Hematopoietic multipotent progenitor cell treated with erythropoietin and hydrocortisone succinate and interleukin-3 and kit ligand, for 6 days (in vitro differentiated cells): ENCODE results near the gene FAM131A.

ENCODE experiments used
- DNase-seq: peaks from one replicate; pipeline ENCODE4 v3.0.0-alpha.2; 2015

Gene FAM131A

GRCh38 chr3:184343200-184343876, 5.9 kb downstream of the FAM131A start:
- no peak for DNase-seq

GRCh38 chr3:184344579-184345316, 7.3 kb downstream of the FAM131A start:
- no peak for DNase-seq

GRCh38 chr3:184345317-184346144, 8.1 kb downstream of the FAM131A start:
- peak; percentile 97 for DNase-seq

DNA sequence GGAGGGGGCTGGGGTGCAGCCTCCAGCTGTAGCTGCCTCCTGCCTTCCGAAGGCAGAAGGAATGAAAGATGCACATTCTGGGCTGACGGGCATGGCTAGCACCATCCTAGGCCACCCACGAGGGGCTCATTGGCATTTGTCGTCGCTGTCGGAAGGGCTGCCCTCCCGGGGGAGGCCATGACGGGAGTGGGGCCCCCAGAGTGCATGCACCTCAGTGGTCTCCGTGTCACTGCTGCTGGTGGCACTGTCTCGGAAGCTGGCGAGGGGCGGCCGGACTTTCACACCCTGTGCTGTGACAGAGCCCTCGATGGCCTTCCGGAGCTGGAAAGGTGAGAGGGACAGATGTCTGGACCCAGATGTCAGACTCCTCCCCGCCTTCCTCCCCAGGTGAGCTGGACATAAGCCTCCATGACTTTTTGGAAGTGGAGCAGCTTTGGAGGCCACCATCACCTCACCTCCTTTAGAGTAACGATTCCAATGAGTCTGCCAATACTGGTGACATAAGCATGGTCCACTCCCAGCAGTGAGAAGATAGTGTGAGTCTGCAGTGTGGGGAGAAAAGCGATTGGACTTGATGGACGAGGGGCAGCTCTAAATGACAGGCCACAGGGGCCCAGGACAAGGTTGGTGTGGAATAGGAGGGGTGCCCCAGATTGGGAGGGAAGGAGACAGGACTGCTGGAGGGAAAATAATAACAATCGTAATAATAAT, 9.2 kb downstream of the FAM131A start:
- no peak for DNase-seq

GRCh38 chr3:184347321-184348056, 10.1 kb downstream of the FAM131A start:
- peak; percentile 88 for DNase-seq

- no peak for DNase-seq
These were observed 10.6 kb downstream of the FAM131A start for GRCh38 chr3:184348057-184348382.

- DNase-seq, result no peak
These were observed 12.4 kb downstream of the FAM131A start for GRCh38 chr3:184349563-184350470.

GRCh38 chr3:184350618-184351017, 13.2 kb downstream of the FAM131A start:
- no peak for DNase-seq

DNA sequence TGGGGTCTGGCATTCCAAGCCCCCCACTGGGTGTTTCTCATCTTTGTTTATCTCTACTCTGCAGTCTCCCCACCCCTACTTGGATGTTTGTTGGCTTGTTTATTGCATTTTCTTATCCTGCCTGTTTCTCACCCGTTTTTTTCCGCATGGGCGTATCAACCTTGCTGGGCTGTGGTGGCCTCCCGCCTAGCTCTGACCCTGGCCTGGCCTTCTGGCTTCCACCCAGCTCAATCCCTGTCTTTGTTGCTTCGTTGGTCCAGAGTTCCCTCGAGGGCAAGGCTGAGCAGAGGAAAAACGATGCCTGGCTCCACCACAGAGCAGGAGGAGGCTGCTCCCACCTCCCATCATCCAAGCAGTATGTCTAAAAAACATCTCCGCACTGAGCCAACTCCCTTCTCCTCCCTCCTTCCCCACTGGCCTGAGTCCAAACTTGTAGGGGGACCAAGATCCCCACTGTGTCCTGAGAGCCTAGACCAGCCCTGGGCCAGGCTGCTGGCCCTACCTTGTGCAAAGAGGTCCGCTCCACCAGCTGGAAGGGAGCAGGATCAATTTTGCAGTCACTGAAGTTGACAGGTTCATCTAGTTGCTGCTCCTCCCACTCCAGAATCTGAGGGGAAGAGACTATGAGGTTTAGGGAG, 14.2 kb downstream of the FAM131A start:
- peak; percentile 37 for DNase-seq

- DNase-seq, result no peak
These were observed 14.9 kb downstream of the FAM131A start for GRCh38 chr3:184352149-184352785.

DNA sequence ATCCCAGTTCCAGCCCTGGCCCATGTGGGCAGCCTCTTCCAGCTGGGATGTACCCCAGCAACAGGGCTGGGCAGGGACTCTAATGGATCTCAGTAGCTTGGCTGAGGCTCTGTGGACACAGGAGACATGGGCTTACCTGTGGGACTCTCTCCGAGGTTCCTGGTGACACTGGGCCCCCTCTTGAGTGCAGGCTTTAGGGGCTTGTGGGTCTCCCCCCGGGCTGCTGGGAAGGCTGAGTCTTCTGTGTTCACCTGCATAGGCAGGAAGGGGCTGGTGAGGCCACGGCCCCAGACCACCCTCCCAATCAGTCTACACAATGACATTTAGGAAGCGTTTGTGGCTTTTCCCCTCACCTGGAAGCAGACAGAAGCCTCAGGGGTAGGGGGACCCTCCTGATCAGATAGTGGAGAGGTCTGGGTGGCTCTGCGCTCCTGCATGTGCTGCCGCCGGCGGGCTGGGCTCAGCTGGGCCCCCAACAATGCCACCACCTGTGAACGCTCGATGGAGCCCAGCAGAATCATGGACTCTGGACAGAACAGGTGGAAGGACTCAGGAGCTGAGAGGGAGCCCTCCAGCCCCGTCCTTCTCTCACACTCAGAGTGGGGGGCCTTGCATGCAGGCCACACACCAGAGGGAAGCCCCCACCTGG, 15.6 kb downstream of the FAM131A start:
- DNase-seq, result no peak

DNA sequence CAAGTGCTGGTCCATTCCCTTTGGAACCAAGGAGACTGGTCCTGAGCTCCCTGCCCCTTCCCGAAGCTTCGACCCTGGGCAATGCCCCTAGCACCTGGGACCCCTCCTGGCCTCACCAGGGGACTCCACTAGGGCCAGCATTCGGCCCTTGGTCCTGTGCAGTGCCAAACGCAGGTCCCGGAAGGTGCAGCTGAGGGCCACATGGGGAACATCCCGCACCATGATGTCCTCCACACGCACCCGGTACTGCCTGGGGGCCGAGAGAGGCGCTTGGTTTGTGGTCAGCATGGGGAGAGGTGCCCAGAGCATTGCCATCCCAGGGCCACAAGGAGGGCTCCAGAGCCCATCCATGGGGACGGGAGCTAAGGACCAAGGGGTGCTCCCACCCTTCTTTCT, 16.1 kb downstream of the FAM131A start:
- DNase-seq, result no peak

GRCh38 chr3:184354121-184354728, 16.8 kb downstream of the FAM131A start:
- peak; percentile 73 for DNase-seq

GRCh38 chr3:184354754-184355153, 17.4 kb downstream of the FAM131A start:
- no peak for DNase-seq

DNA sequence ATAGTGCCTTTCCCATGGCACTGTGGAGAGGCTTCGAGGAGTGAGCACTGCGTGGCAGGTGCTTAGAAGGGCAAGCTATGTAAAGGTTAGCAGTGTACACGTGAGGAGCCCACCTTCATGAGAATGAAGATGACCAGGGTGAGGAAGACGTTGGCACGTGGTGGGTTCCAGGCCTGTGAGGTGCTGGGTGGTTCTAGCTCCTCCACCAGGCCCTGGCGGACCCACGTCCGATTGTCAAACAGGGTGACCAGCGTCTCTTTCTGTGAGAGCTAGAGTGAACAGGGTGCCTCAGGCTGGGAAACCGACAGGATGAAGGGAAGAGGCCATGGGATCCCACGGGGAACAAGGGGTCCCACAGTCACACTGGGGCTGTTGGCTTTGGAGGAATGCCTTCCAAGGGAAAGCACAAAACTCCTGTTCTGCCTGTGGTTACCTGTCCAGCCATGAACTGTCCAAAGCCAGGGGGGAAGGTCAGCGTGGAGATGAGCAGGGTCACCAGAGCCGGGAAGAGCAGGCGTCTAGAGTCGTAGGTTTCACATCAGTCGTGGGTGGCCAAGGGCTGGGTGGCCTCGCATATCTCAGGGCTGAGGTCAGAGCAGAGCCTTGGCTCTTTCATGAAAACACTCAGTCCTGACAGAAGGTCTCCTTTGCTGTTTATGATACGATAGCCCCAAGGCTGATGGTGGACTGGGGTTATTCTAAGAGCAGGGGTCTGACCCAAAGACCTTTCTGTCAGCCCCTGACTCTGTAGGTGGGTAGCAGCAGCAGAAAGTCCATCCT, 18.1 kb downstream of the FAM131A start:
- DNase-seq, result no peak

- DNase-seq, result no peak
These were observed 20.1 kb downstream of the FAM131A start for GRCh38 chr3:184357248-184358123.

DNA sequence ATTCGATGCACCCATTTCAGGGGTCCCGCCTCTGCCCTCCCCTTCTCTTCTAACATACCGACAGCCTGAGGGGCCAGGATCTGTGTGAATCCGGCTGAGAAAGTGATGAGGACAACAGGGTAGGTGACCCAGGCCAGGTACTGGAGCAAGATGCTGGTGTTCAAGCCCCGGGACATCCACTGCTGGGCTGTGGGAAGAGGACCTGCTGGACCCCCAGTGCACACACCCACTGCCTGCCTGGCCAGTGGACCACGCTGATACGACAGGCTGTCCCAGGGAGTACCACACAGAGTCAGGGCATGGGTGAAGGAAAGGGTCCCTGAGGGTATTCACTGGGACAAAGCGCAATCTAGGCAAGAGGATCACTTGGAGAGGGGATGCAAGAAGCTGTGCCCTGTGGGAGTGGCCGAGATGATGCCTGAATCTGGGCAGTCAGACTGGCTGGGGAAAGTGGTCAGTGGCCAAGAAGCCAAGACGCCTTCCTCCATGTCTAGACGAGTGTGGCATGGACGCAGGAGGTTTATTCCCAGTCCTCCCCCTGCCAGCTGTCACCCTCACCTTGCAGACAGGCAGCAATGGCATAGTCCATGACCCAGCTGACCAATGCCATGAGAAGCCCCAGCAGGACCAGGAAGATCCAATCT, 20.8 kb downstream of the FAM131A start:
- DNase-seq, result no peak
